Breast epithelium (tissue), 3 donors: Measurements from ENCODE around the gene F2RL1.

Experiments
- CTCF ChIP-seq, 3 donors: fragments of 450-650 bp; IDR thresholded peaks; one replicate each; pipeline ENCODE4 v1.5.1; 2016 to 2017; ENCODE audit warnings: antibody characterized with exemption in 3 of 3, mild to moderate bottlenecking in 3 of 3, moderate library complexity in 3 of 3
- POLR2A ChIP-seq: fragments of 450-650 bp; IDR thresholded peaks from one replicate; pipeline ENCODE4 v1.6.1; 2016; ENCODE audit warnings: antibody characterized with exemption, mild to moderate bottlenecking, moderate library complexity

- TF ChIP-seq POLR2A (no peak), CTCF (IDR thresholded peaks at IDR 0.05) (no peak)
Observed at GRCh38 chr5:76801803-76802195, 17.0 kb upstream of the F2RL1 start.
